ENCODE data around the gene CTRB1. TPM values are rescaled to one million over a fixed set of nuclear protein-coding genes. Genes with fewer than 3 reads are reported as not detected.

CTRB1 gene
- total and polyA plus RNA-seq, 2 donors (not counting 3 experiments of a cell fraction or from before 2014, with no cell fraction given), result not detected

- H3K4me1 ChIP-seq (ENCODE audit: control insufficient read depth, extremely low read depth, insufficient read depth, low read length), result peaks cover 70% of the 10 kb centered on the region
- no peak overlapping the region for H2AFZ ChIP-seq (ENCODE audit: low read depth, low read length)
- POLR2A ChIA-PET, result interaction anchor here (0.7 to 1.2 kb wide), 2 partner anchors 22 to 80 kb away, joined by 3 to 5 read pairs; no protein-coding TSS in a partner anchor
- peaks cover 2 to 5% of the 10 kb centered on the region in 2 experiments for H3K36me3 ChIP-seq (ENCODE audit: control insufficient read depth in 2 of 2, extremely low read depth in 1 of 2, insufficient read depth in 2 of 2, low read length in 2 of 2)
- H3K4me2 ChIP-seq (ENCODE audit: insufficient read depth, low read length), result no peak overlapping the region
- no peak overlapping the region for H3K9ac ChIP-seq (replicated peaks; ENCODE audit: extremely low read depth, insufficient read depth, low read length)
- no TSS peak for BruUV-seq (replicated peaks)
- no peak for DNase-seq (ENCODE audit: low read depth, low spot score)
- no peak for FAIRE-seq
- CTCF ChIA-PET, result interaction anchor here (0.8 to 1.5 kb wide), 3 partner anchors 11 to 13 kb away, joined by 3 to 4 read pairs (median 4); no protein-coding TSS in a partner anchor
- dilution Hi-C loops (cut with MboI; ENCODE audit: extremely low pct_ligation_motif_present, low sequenced_read_pairs), result no loop called here
- no peaks in the 10 kb centered on the region for H3K9me1 ChIP-seq (replicated peaks; ENCODE audit: control insufficient read depth, extremely low read depth, insufficient read depth, low read length)
- no peaks in the 10 kb centered on the region for H3K9me3 ChIP-seq (replicated peaks; ENCODE audit: control insufficient read depth, insufficient read depth, low read length)
- no peak for TF ChIP-seq MYC (IDR thresholded peaks at IDR 0.05; ENCODE audit: low read depth, low read length)
- no peak for TF ChIP-seq CTCF (IDR thresholded peaks at IDR 0.05; ENCODE audit: extremely low read depth in 1 of 2, insufficient read depth in 1 of 2, low read depth in 1 of 2, low read length in 2 of 2)
- TF ChIP-seq MAX (IDR thresholded peaks at IDR 0.05; ENCODE audit: insufficient read depth, insufficient read length), result no peak
- TF ChIP-seq GATA2 (IDR thresholded peaks at IDR 0.05; ENCODE audit: insufficient read depth, insufficient read length, low read depth, low read length), result no peak
- TF ChIP-seq POLR2A (IDR thresholded peaks at IDR 0.05; ENCODE audit: low read depth, low read length), result no peak
- no peak for TF ChIP-seq EZH2 (IDR thresholded peaks at IDR 0.05; ENCODE audit: borderline replicate concordance, low read depth, low read length, severe bottlenecking)
- TF ChIP-seq FOS (IDR thresholded peaks at IDR 0.05; ENCODE audit: borderline replicate concordance, insufficient read depth, low read length), result no peak
- no peak for TF ChIP-seq POLR2AphosphoS5 (IDR thresholded peaks at IDR 0.05; ENCODE audit: insufficient read depth, low read depth, low read length)
- TF ChIP-seq JUN (IDR thresholded peaks at IDR 0.05; ENCODE audit: borderline replicate concordance, insufficient read depth, insufficient read length, low read depth), result no peak
- intact Hi-C loops (cut with micrococcal nuclease), result no loop called here
- no peak overlapping the region for H3K4me3 ChIP-seq (replicated peaks in 1 of 3; ENCODE audit: insufficient read depth in 1 of 3, low read depth in 1 of 3, low read length in 3 of 3)
- no peaks in the 10 kb centered on the region for H4K20me1 ChIP-seq (replicated peaks; ENCODE audit: control insufficient read depth, extremely low read depth, insufficient read depth, low read length)
- no peaks in the 10 kb centered on the region for H3K27me3 ChIP-seq (ENCODE audit: control insufficient read depth in 2 of 2, insufficient read depth in 2 of 2, low read length in 2 of 2)
- no peak overlapping the region for H3K27ac ChIP-seq (ENCODE audit: insufficient read depth, low read depth, low read length)
- peaks cover 95% of the 10 kb centered on the region for H3K79me2 ChIP-seq (ENCODE audit: control insufficient read depth, insufficient read depth, low read length)
These were observed 42.2 kb downstream of the CTRB1 start for GRCh38 chr16:75260851-75261589.

All from endothelial cell of umbilical vein (primary cell).